DMS153 (cell line): Measurements from ENCODE around the gene SCYGR1.
A peak's percentile ranks its signal among the peaks of the same experiment; 100 is the strongest.
"Not testable (repeated sequence)": the region's sequence is repeated elsewhere in the genome, so short reads cannot be mapped to it uniquely, and the experiment has no call there.

ENCODE experiments used
- DNase-seq: peaks from one replicate; lab custom pipeline; 2025; lab: John Stamatoyannopoulos, UW

SCYGR1 gene

GRCh38 chr2:227387583-227387982 is at the start of gene SCYGR1:
TSS of gene SCYGR1 (minus strand) at chr2:227387949. CDS start at chr2:227387949, 0 bp downstream.
- DNase-seq: not testable (repeated sequence)

GRCh38 chr2:227436436-227437174 is 48.9 kb upstream of the SCYGR1 start:
- DNase-seq: no peak

- DNase-seq: no peak
These were observed 45.4 kb upstream of the SCYGR1 start for GRCh38 chr2:227433171-227433570.

- no peak for DNase-seq
These were observed 42.9 kb upstream of the SCYGR1 start for GRCh38 chr2:227430639-227431038.

- no peak for DNase-seq
These were observed 41.1 kb upstream of the SCYGR1 start for GRCh38 chr2:227428731-227429285.

GRCh38 chr2:227423656-227424499 is 36.1 kb upstream of the SCYGR1 start:
- no peak for DNase-seq

- DNase-seq: no peak
These were observed 32.6 kb upstream of the SCYGR1 start for GRCh38 chr2:227420087-227421052.

GRCh38 chr2:227416701-227417100 is 29.0 kb upstream of the SCYGR1 start:
- DNase-seq: no peak

- no peak for DNase-seq
These were observed 28.0 kb upstream of the SCYGR1 start for GRCh38 chr2:227415538-227416424.

GRCh38 chr2:227414846-227415245 is 27.1 kb upstream of the SCYGR1 start:
- DNase-seq: no peak

- DNase-seq: no peak
These were observed 25.6 kb upstream of the SCYGR1 start for GRCh38 chr2:227413371-227413770.

- no peak for DNase-seq
These were observed 25.1 kb upstream of the SCYGR1 start for GRCh38 chr2:227412877-227413276.

- DNase-seq: no peak
These were observed 24.2 kb upstream of the SCYGR1 start for GRCh38 chr2:227411990-227412350.

- DNase-seq: no peak
These were observed 23.7 kb upstream of the SCYGR1 start for GRCh38 chr2:227411320-227411989.

- DNase-seq: no peak
These were observed 22.4 kb upstream of the SCYGR1 start for GRCh38 chr2:227410191-227410590.

GRCh38 chr2:227407591-227408151 is 19.9 kb upstream of the SCYGR1 start:
- no peak for DNase-seq

GRCh38 chr2:227406177-227407031 is 18.7 kb upstream of the SCYGR1 start:
- DNase-seq: peak; percentile 82

GRCh38 chr2:227404585-227405271 is 17.0 kb upstream of the SCYGR1 start:
- no peak for DNase-seq
